Type B pancreatic cell (in vitro differentiated cells): ENCODE data around the gene KNSTRN. TPM values are rescaled to one million over a fixed set of nuclear protein-coding genes. Genes with fewer than 3 reads are reported as not detected.

Source experiments
- DNase-seq: peaks from one replicate; pipeline ENCODE4 v3.0.0; 2021; ENCODE audit warnings: mixed read lengths; ENCODE audit not compliant: unreplicated experiment; ENCODE audit errors: extremely low spot score
- H3K27ac Mint-ChIP-seq: 2 replicates; pipeline ENCODE4 v1.8.0; 2021; ENCODE audit warnings: mild to moderate bottlenecking, mixed read lengths
- H3K27me3 Mint-ChIP-seq: 2 replicates; pipeline ENCODE4 v1.8.0; 2021; ENCODE audit warnings: mixed read lengths
- H3K36me3 Mint-ChIP-seq: 2 replicates; pipeline ENCODE4 v1.8.0; 2021; ENCODE audit warnings: mixed read lengths
- H3K4me1 Mint-ChIP-seq: one replicate; pipeline ENCODE4 v1.8.0; 2021; ENCODE audit warnings: mixed read lengths; ENCODE audit not compliant: unreplicated experiment
- H3K4me3 Mint-ChIP-seq: 2 replicates; pipeline ENCODE4 v1.8.0; 2021; ENCODE audit warnings: mild to moderate bottlenecking, mixed read lengths
- H3K9me3 Mint-ChIP-seq: 2 replicates; pipeline ENCODE4 v1.8.0; 2021; ENCODE audit warnings: mixed read lengths
- CTCF ChIP-seq: fragments of 200-600 bp; sonication (generic); conservative IDR thresholded peaks from 2 replicates; pipeline ENCODE4 v1.5.0; 2021; ENCODE audit warnings: antibody characterized with exemption, mild to moderate bottlenecking
- total RNA-seq: library from RNA; stranded (reverse); gene quantifications from 2 replicates; pipeline ENCODE4 v1.2.1, GENCODE V29; 2021; ENCODE audit warnings: low replicate concordance

KNSTRN gene
- total RNA-seq, 1 donor from 2014 or later, result 52.2 TPM

GRCh38 chr15:40436892-40437751 lies 54.6 kb downstream of the KNSTRN start:
- H3K36me3 Mint-ChIP-seq, result no peaks in the 10 kb centered on the region

GRCh38 chr15:40437752-40438687 lies 55.5 kb downstream of the KNSTRN start:
- H3K27ac Mint-ChIP-seq, result peak overlapping the region; percentile 31
- H3K27me3 Mint-ChIP-seq, result peaks cover 80% of the 10 kb centered on the region
- peak overlapping the region; percentile 68 for H3K4me3 Mint-ChIP-seq
- no peaks in the 10 kb centered on the region for H3K36me3 Mint-ChIP-seq
- peaks cover 16% of the 10 kb centered on the region for H3K4me1 Mint-ChIP-seq
- no peaks in the 10 kb centered on the region for H3K9me3 Mint-ChIP-seq
- TF ChIP-seq CTCF, result no peak
- no peak for DNase-seq

More at GRCh38 chr15:40436892-40437751, 54.6 kb downstream of the KNSTRN start:
- Mint-ChIP-seq H3K9me3 (no peaks in the 10 kb centered on the region), H3K4me1 (peaks cover 9% of the 10 kb centered on the region), H3K27me3 (peaks cover 82% of the 10 kb centered on the region), H3K27ac (no peak overlapping the region), H3K4me3 (peak overlapping the region; percentile 79)
- no peak for DNase-seq
- TF ChIP-seq CTCF, result no peak

- Mint-ChIP-seq H3K27me3 (peaks cover 80% of the 10 kb centered on the region), H3K27ac (peak overlapping the region; percentile 31), H3K9me3 (no peaks in the 10 kb centered on the region), H3K4me1 (peaks cover 23% of the 10 kb centered on the region), H3K4me3 (peak overlapping the region; percentile 68), H3K36me3 (no peaks in the 10 kb centered on the region)
- no peak for TF ChIP-seq CTCF
- DNase-seq, result no peak
Measured at GRCh38 chr15:40438712-40439111, 56.2 kb downstream of the KNSTRN start.

GRCh38 chr15:40439461-40439959 lies 57.0 kb downstream of the KNSTRN start:
- H3K4me3 Mint-ChIP-seq, result peak overlapping the region; percentile 99
- no peak for TF ChIP-seq CTCF
- H3K27me3 Mint-ChIP-seq, result peaks cover 79% of the 10 kb centered on the region
- no peaks in the 10 kb centered on the region for H3K9me3 Mint-ChIP-seq
- DNase-seq, result no peak
- peaks cover 31% of the 10 kb centered on the region for H3K4me1 Mint-ChIP-seq
- peak overlapping the region; percentile 97 for H3K27ac Mint-ChIP-seq
- H3K36me3 Mint-ChIP-seq, result no peaks in the 10 kb centered on the region

GRCh38 chr15:40439960-40440742 lies 57.6 kb downstream of the KNSTRN start:
- Mint-ChIP-seq H3K27ac (peak overlapping the region; percentile 97), H3K27me3 (peaks cover 72% of the 10 kb centered on the region), H3K36me3 (no peaks in the 10 kb centered on the region), H3K9me3 (no peaks in the 10 kb centered on the region), H3K4me3 (peak overlapping the region; percentile 99), H3K4me1 (peaks cover 38% of the 10 kb centered on the region)
- no peak for DNase-seq
- TF ChIP-seq CTCF, result peak; percentile 16
